Trophoblast cell (in vitro differentiated cells and primary cell): ENCODE results near the gene CRABP2.

Experiments used
- DNase-seq, 2 donors: peaks; one replicate each; pipeline ENCODE4 v3.0.0-alpha.2; 2016
- H2AFZ ChIP-seq: 2 replicates; pipeline ENCODE4 v1.6.1; 2013; ENCODE audit warnings: low read length, moderate library complexity, mild to moderate bottlenecking; ENCODE audit not compliant: insufficient read depth, poor library complexity
- H2AK5ac ChIP-seq: 2 replicates; pipeline ENCODE4 v1.6.1; 2013; ENCODE audit warnings: mild to moderate bottlenecking, low read length
- H2BK120ac ChIP-seq: 2 replicates; pipeline ENCODE4 v1.6.1; 2013; ENCODE audit warnings: low read length, mild to moderate bottlenecking, moderate library complexity; ENCODE audit not compliant: insufficient read depth, poor library complexity
- H2BK12ac ChIP-seq: 2 replicates; pipeline ENCODE4 v1.6.1; 2013; ENCODE audit warnings: mild to moderate bottlenecking, low read length, moderate library complexity
- H2BK5ac ChIP-seq: 2 replicates; pipeline ENCODE4 v1.6.1; 2013; ENCODE audit warnings: low read length, low read depth, moderate library complexity, mild to moderate bottlenecking; ENCODE audit not compliant: poor library complexity
- H3K14ac ChIP-seq: 2 replicates; pipeline ENCODE4 v1.6.1; 2013; ENCODE audit warnings: mild to moderate bottlenecking, low read length
- H3K18ac ChIP-seq: 2 replicates; pipeline ENCODE4 v1.6.1; 2013; ENCODE audit warnings: mild to moderate bottlenecking, low read length
- H3K23ac ChIP-seq: 2 replicates; pipeline ENCODE4 v1.6.1; 2013; ENCODE audit warnings: low read length
- H3K27ac ChIP-seq: 2 replicates; pipeline ENCODE4 v1.5.1; 2013; ENCODE audit warnings: low read depth, mild to moderate bottlenecking, inconsistent platforms, low read length, moderate library complexity
- H3K27me3 ChIP-seq: 2 replicates; pipeline ENCODE4 v1.6.1; 2013; ENCODE audit warnings: inconsistent platforms, mild to moderate bottlenecking, low read length, moderate library complexity; ENCODE audit not compliant: insufficient read depth
- H3K36me3 ChIP-seq, 2 experiments: 1 replicate in 1 of 2; 2 replicates in 1 of 2; pipeline ENCODE4 v1.6.1; 2013; ENCODE audit warnings: low read length in 2 of 2, mild to moderate bottlenecking in 2 of 2, moderate library complexity in 1 of 2; ENCODE audit not compliant: insufficient read depth in 2 of 2, control insufficient read depth in 1 of 2
- H3K4ac ChIP-seq: 2 replicates; pipeline ENCODE4 v1.6.1; 2013; ENCODE audit warnings: low read depth, mild to moderate bottlenecking, low read length, moderate library complexity
- H3K4me1 ChIP-seq, 2 experiments: 1 replicate in 1 of 2; 2 replicates in 1 of 2; pipeline ENCODE4 v1.6.1; 2013; ENCODE audit warnings: low read length in 2 of 2, mild to moderate bottlenecking in 2 of 2, moderate library complexity in 1 of 2; ENCODE audit not compliant: insufficient read depth in 2 of 2, control insufficient read depth in 1 of 2
- H3K4me2 ChIP-seq: 2 replicates; pipeline ENCODE4 v1.6.1; 2013; ENCODE audit warnings: inconsistent platforms, mild to moderate bottlenecking, low read length, moderate library complexity
- H3K4me3 ChIP-seq: 2 replicates; pipeline ENCODE4 v1.5.1; 2013; ENCODE audit warnings: mild to moderate bottlenecking, low read depth, low read length, inconsistent platforms
- H3K79me1 ChIP-seq: one replicate; pipeline ENCODE4 v1.6.1; 2013; ENCODE audit warnings: low read length
- H3K79me2 ChIP-seq: 2 replicates; pipeline ENCODE4 v1.6.1; 2013; ENCODE audit warnings: low read length, mild to moderate bottlenecking; ENCODE audit not compliant: control insufficient read depth, insufficient read depth, poor library complexity
- H3K9ac ChIP-seq: 2 replicates; pipeline ENCODE4 v1.6.1; 2013; ENCODE audit warnings: mild to moderate bottlenecking, low read length
- H3K9me3 ChIP-seq: 2 replicates; pipeline ENCODE4 v1.6.1; 2013; ENCODE audit warnings: low read depth, mild to moderate bottlenecking, control low read depth, inconsistent platforms, low read length; ENCODE audit not compliant: insufficient read depth
- H4K12ac ChIP-seq: 2 replicates; pipeline ENCODE4 v1.6.1; 2013; ENCODE audit warnings: low read depth, mild to moderate bottlenecking, low read length, moderate library complexity
- H4K8ac ChIP-seq: 2 replicates; pipeline ENCODE4 v1.6.1; 2013; ENCODE audit warnings: low read depth, mild to moderate bottlenecking, low read length, moderate library complexity
- H4K91ac ChIP-seq: one replicate; pipeline ENCODE4 v1.6.1; 2013; ENCODE audit warnings: low read depth, mild to moderate bottlenecking, low read length, moderate library complexity
- WGBS: extraction: QIAGEN DNeasy Blood & Tissue Kit; methylation state at CpG from one replicate; pipeline ENCODE4 v1.1.7; 2013; ENCODE audit warnings: missing lambda C conversion rate; ENCODE audit not compliant: insufficient read length, insufficient coverage; ENCODE audit errors: extremely low coverage; 5-methylcytosine and 5-hydroxymethylcytosine counted together

CRABP2 gene

GRCh38 chr1:156690675-156691036 is 14.7 kb downstream of the CRABP2 start:
- no peak overlapping the region for H3K9ac ChIP-seq
- H3K4me1 ChIP-seq = peaks cover 44 to 50% of the 10 kb centered on the region in 2 experiments
- H3K79me1 ChIP-seq = peaks cover 32% of the 10 kb centered on the region
- H2AFZ ChIP-seq = no peak overlapping the region
- H2BK5ac ChIP-seq = no peak overlapping the region
- H2BK12ac ChIP-seq = peak overlapping the region; percentile 67
- no peaks in the 10 kb centered on the region for H3K27me3 ChIP-seq
- H3K36me3 ChIP-seq = no peaks in the 10 kb centered on the region
- peaks cover 3% of the 10 kb centered on the region for H3K79me2 ChIP-seq
- H3K4me3 ChIP-seq = no peak overlapping the region
- H2AK5ac ChIP-seq = peak overlapping the region; percentile 28
- H4K8ac ChIP-seq = no peak overlapping the region
- H3K27ac ChIP-seq = no peak overlapping the region
- no peak overlapping the region for H3K18ac ChIP-seq
- H3K4me2 ChIP-seq = no peak overlapping the region
- H3K14ac ChIP-seq = no peak overlapping the region
- H4K12ac ChIP-seq = no peak overlapping the region
- no peak for DNase-seq
- H3K4ac ChIP-seq = no peak overlapping the region
- WGBS = no CpG with 5 or more reads among the region's 8 CpGs
- H4K91ac ChIP-seq = peak overlapping the region; percentile 37
- no peak overlapping the region for H3K23ac ChIP-seq
- H2BK120ac ChIP-seq = peak overlapping the region; percentile 48
- H3K9me3 ChIP-seq = no peaks in the 10 kb centered on the region

- H3K27me3 ChIP-seq = no peaks in the 10 kb centered on the region
- no peak overlapping the region for H2BK5ac ChIP-seq
- H2AFZ ChIP-seq = no peak overlapping the region
- peak overlapping the region; percentile 17 for H3K14ac ChIP-seq
- peak overlapping the region; percentile 48 for H2BK120ac ChIP-seq
- H2BK12ac ChIP-seq = peak overlapping the region; percentile 72
- H2AK5ac ChIP-seq = peak overlapping the region; percentile 52
- no peaks in the 10 kb centered on the region for H3K9me3 ChIP-seq
- H3K27ac ChIP-seq = no peak overlapping the region
- no peak overlapping the region for H4K12ac ChIP-seq
- no peak overlapping the region for H3K4ac ChIP-seq
- peak overlapping the region; percentile 42 for H4K8ac ChIP-seq
- H3K79me1 ChIP-seq = peaks cover 32% of the 10 kb centered on the region
- peak in 1 of 2 donors; percentile 52 for DNase-seq
- H3K4me1 ChIP-seq = peaks cover 44 to 50% of the 10 kb centered on the region in 2 experiments
- peak overlapping the region; percentile 45 for H4K91ac ChIP-seq
- peaks cover 3% of the 10 kb centered on the region for H3K79me2 ChIP-seq
- H3K36me3 ChIP-seq = no peaks in the 10 kb centered on the region
- H3K23ac ChIP-seq = no peak overlapping the region
- no peak overlapping the region for H3K4me3 ChIP-seq
- H3K9ac ChIP-seq = no peak overlapping the region
- no CpG with 5 or more reads among the region's 10 CpGs for WGBS
- H3K18ac ChIP-seq = peak overlapping the region; percentile 63
- peak overlapping the region; percentile 0 for H3K4me2 ChIP-seq
These were observed 15.3 kb downstream of the CRABP2 start for GRCh38 chr1:156689953-156690674.

- Histone ChIP-seq H2BK120ac (no peak overlapping the region), H3K14ac (no peak overlapping the region), H2BK12ac (peak overlapping the region; percentile 81), H3K4me3 (no peak overlapping the region), H4K8ac (peak overlapping the region; percentile 32), H3K79me1 (peaks cover 28% of the 10 kb centered on the region), H2BK5ac (no peak overlapping the region), H4K91ac (peak overlapping the region; percentile 45), H4K12ac (no peak overlapping the region), H3K18ac (no peak overlapping the region), H3K9me3 (no peaks in the 10 kb centered on the region), H3K23ac (no peak overlapping the region), H3K79me2 (peaks cover 3% of the 10 kb centered on the region), H3K27me3 (no peaks in the 10 kb centered on the region), H3K4ac (no peak overlapping the region), H2AFZ (peak overlapping the region; percentile 61), H3K4me2 (peak overlapping the region; percentile 28), H3K27ac (no peak overlapping the region), H3K36me3 (no peaks in the 10 kb centered on the region), H3K9ac (no peak overlapping the region), H3K4me1 (peaks cover 40 to 47% of the 10 kb centered on the region in 2 experiments), H2AK5ac (no peak overlapping the region)
- no CpG with 5 or more reads among the region's 23 CpGs for WGBS
- DNase-seq = peak; percentile 77 to 90
These were observed 16.1 kb downstream of the CRABP2 start for GRCh38 chr1:156689035-156689952.

- DNase-seq = peak; percentile 24 to 26
- Histone ChIP-seq H3K79me2 (no peaks in the 10 kb centered on the region), H3K4ac (no peak overlapping the region), H2BK5ac (no peak overlapping the region), H3K4me1 (peaks cover 2% of the 10 kb centered on the region in 2 experiments), H3K27ac (no peak overlapping the region), H3K4me3 (no peak overlapping the region), H4K8ac (no peak overlapping the region), H3K27me3 (no peaks in the 10 kb centered on the region), H3K23ac (no peak overlapping the region), H2AK5ac (no peak overlapping the region), H4K91ac (no peak overlapping the region), H2AFZ (no peak overlapping the region), H3K14ac (no peak overlapping the region), H2BK120ac (no peak overlapping the region), H3K9me3 (no peaks in the 10 kb centered on the region), H3K79me1 (no peaks in the 10 kb centered on the region), H3K36me3 (no peaks in the 10 kb centered on the region), H3K18ac (no peak overlapping the region), H4K12ac (no peak overlapping the region), H2BK12ac (no peak overlapping the region), H3K4me2 (no peak overlapping the region), H3K9ac (no peak overlapping the region)
- no CpG with 5 or more reads among the region's 5 CpGs for WGBS
These were observed 21.1 kb downstream of the CRABP2 start for GRCh38 chr1:156684227-156684782.
